ENCODE results near the gene TRIM26. TPM values are rescaled to one million over a fixed set of nuclear protein-coding genes. Genes with fewer than 3 reads are reported as not detected.
A peak's percentile ranks its signal among the peaks of the same experiment; 100 is the strongest.

The TRIM26 gene
- total and polyA plus RNA-seq, 2 of the 13 experiments (the other 11 are each of a cell fraction or from before 2014, with no cell fraction given): 27.1 to 38.7 TPM

DNA sequence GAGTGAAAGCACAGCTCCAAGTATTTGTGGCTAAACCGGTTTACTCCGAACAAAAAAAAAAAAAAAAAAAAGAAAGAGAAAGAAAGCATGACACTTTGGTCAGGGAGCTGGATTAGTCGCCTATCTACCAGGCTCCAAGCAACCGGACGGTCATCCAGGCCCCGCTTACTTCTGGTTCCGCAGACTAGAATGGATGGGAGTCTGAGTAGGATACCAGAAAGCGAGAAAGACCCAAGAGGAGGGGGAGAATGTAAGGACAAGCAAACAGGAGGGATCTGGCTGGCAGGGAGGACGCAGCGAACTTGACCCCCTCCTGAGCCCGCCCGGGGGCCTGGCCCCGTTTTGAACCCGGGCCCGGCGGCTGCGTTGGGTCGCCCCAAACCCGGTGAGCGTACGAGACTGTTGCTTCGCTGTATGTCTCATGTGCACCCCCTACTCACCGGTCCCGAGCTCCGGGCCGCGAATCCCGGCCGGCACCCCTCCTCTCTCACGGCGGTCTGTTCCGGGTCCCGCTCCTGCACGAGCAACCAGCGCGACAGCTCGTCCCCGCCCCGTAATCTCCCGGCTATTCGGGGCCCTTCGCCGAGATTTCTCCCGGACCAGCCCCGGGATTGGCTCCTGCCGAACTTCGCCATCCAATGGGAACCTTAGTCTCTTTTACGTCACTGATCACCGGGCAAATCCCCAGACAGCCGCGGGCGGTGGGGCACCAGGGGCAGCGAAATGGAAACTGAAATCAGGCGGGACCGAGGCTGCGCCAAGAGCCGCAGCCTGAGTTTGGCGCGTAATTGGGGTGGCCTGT, at the start of gene TRIM26 (continued):
- no peak for TF ChIP-seq RCOR2 (CRISPR knock-in tag; IDR thresholded peaks at IDR 0.05)
- TF ChIP-seq PPARG (CRISPR knock-in tag; conservative IDR thresholded peaks at IDR 0.05): no peak
- TF ChIP-seq ZEB1 (IDR thresholded peaks at IDR 0.05; ENCODE audit: insufficient replicate concordance, low read depth): no peak
- TF ChIP-seq, protein P1, sequence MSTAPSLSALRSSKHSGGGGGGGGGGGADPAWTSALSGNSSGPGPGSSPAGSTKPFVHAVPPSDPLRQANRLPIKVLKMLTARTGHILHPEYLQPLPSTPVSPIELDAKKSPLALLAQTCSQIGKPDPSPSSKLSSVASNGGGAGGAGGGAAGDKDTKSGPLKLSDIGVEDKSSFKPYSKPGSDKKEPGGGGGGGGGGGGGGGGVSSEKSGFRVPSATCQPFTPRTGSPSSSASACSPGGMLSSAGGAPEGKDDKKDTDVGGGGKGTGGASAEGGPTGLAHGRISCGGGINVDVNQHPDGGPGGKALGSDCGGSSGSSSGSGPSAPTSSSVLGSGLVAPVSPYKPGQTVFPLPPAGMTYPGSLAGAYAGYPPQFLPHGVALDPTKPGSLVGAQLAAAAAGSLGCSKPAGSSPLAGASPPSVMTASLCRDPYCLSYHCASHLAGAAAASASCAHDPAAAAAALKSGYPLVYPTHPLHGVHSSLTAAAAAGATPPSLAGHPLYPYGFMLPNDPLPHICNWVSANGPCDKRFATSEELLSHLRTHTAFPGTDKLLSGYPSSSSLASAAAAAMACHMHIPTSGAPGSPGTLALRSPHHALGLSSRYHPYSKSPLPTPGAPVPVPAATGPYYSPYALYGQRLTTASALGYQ (CRISPR knock-in tag; IDR thresholded peaks at IDR 0.05): peak; percentile 62
- TF ChIP-seq, protein P2, sequence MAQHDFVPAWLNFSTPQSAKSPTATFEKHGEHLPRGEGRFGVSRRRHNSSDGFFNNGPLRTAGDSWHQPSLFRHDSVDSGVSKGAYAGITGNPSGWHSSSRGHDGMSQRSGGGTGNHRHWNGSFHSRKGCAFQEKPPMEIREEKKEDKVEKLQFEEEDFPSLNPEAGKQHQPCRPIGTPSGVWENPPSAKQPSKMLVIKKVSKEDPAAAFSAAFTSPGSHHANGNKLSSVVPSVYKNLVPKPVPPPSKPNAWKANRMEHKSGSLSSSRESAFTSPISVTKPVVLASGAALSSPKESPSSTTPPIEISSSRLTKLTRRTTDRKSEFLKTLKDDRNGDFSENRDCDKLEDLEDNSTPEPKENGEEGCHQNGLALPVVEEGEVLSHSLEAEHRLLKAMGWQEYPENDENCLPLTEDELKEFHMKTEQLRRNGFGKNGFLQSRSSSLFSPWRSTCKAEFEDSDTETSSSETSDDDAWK (CRISPR knock-in tag; IDR thresholded peaks at IDR 0.05): no peak
- TF ChIP-seq BHLHE40 (IDR thresholded peaks at IDR 0.05; ENCODE audit: low read length): peak; percentile 64; the same call in 1 of the 2 replicates
- no peak for TF ChIP-seq RORA (CRISPR knock-in tag; IDR thresholded peaks at IDR 0.05)
- TF ChIP-seq, protein P3, sequence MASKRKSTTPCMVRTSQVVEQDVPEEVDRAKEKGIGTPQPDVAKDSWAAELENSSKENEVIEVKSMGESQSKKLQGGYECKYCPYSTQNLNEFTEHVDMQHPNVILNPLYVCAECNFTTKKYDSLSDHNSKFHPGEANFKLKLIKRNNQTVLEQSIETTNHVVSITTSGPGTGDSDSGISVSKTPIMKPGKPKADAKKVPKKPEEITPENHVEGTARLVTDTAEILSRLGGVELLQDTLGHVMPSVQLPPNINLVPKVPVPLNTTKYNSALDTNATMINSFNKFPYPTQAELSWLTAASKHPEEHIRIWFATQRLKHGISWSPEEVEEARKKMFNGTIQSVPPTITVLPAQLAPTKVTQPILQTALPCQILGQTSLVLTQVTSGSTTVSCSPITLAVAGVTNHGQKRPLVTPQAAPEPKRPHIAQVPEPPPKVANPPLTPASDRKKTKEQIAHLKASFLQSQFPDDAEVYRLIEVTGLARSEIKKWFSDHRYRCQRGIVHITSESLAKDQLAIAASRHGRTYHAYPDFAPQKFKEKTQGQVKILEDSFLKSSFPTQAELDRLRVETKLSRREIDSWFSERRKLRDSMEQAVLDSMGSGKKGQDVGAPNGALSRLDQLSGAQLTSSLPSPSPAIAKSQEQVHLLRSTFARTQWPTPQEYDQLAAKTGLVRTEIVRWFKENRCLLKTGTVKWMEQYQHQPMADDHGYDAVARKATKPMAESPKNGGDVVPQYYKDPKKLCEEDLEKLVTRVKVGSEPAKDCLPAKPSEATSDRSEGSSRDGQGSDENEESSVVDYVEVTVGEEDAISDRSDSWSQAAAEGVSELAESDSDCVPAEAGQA (IDR thresholded peaks at IDR 0.05; ENCODE audit: low read depth): peak; percentile 5; the same call in 1 of the 2 replicates
- TF ChIP-seq, protein P3 (CRISPR knock-in tag; IDR thresholded peaks at IDR 0.05; ENCODE audit: borderline replicate concordance): no peak
- no peak for TF ChIP-seq ZNF234 (CRISPR knock-in tag; conservative IDR thresholded peaks at IDR 0.05)
- TF ChIP-seq, protein P4, sequence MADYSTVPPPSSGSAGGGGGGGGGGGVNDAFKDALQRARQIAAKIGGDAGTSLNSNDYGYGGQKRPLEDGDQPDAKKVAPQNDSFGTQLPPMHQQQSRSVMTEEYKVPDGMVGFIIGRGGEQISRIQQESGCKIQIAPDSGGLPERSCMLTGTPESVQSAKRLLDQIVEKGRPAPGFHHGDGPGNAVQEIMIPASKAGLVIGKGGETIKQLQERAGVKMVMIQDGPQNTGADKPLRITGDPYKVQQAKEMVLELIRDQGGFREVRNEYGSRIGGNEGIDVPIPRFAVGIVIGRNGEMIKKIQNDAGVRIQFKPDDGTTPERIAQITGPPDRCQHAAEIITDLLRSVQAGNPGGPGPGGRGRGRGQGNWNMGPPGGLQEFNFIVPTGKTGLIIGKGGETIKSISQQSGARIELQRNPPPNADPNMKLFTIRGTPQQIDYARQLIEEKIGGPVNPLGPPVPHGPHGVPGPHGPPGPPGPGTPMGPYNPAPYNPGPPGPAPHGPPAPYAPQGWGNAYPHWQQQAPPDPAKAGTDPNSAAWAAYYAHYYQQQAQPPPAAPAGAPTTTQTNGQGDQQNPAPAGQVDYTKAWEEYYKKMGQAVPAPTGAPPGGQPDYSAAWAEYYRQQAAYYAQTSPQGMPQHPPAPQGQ (CRISPR knock-in tag; IDR thresholded peaks at IDR 0.05; ENCODE audit: borderline replicate concordance): no peak
- TF ChIP-seq CC2D1A (CRISPR knock-in tag; IDR thresholded peaks at IDR 0.05): no peak
- no peak; the same call in 1 of the 2 replicates for TF ChIP-seq ZNF678 (CRISPR knock-in tag; IDR thresholded peaks at IDR 0.05)
- TF ChIP-seq SOX6 (IDR thresholded peaks at IDR 0.05): no peak
- peak; percentile 73 for TF ChIP-seq SOX6 (CRISPR knock-in tag; IDR thresholded peaks at IDR 0.05)
- TF ChIP-seq ARNT (IDR thresholded peaks at IDR 0.05): no peak
- TF ChIP-seq SMARCC2 (IDR thresholded peaks at IDR 0.05): no peak
- TF ChIP-seq, protein P5, sequence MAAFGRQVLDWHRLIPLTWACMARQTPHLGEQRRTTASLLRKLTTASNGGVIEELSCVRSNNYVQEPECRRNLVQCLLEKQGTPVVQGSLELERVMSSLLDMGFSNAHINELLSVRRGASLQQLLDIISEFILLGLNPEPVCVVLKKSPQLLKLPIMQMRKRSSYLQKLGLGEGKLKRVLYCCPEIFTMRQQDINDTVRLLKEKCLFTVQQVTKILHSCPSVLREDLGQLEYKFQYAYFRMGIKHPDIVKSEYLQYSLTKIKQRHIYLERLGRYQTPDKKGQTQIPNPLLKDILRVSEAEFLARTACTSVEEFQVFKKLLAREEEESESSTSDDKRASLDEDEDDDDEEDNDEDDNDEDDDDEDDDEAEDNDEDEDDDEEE (CRISPR knock-in tag; IDR thresholded peaks at IDR 0.05): peak; percentile 85; the same call in 1 of the 2 replicates
